ENCODE measurements around the gene AUTS2. TPM values are rescaled to one million over a fixed set of nuclear protein-coding genes. Genes with fewer than 3 reads are reported as not detected.

AUTS2 gene
- total and polyA plus RNA-seq, 4 donors: 4.9 to 24.4 (median 7.0) TPM

GRCh38 chr7:70624500-70625103 is 1026.3 kb downstream of the AUTS2 start:
- H3K9me3 ChIP-seq (ENCODE audit: control insufficient read depth in 4 of 4, low read length in 3 of 4): no peaks in the 10 kb centered on the region
- no peak overlapping the region for H3K27ac ChIP-seq (ENCODE audit: low read depth in 1 of 2, low read length in 2 of 2)
- H3K4me1 ChIP-seq (ENCODE audit: control insufficient read depth in 4 of 4, insufficient read depth in 4 of 4, low read length in 3 of 4): peaks cover 3 to 23% (median 12%) of the 10 kb centered on the region in 4 donors
- no peak for DNase-seq (ENCODE audit: low spot score)
- TF ChIP-seq, protein P1, sequence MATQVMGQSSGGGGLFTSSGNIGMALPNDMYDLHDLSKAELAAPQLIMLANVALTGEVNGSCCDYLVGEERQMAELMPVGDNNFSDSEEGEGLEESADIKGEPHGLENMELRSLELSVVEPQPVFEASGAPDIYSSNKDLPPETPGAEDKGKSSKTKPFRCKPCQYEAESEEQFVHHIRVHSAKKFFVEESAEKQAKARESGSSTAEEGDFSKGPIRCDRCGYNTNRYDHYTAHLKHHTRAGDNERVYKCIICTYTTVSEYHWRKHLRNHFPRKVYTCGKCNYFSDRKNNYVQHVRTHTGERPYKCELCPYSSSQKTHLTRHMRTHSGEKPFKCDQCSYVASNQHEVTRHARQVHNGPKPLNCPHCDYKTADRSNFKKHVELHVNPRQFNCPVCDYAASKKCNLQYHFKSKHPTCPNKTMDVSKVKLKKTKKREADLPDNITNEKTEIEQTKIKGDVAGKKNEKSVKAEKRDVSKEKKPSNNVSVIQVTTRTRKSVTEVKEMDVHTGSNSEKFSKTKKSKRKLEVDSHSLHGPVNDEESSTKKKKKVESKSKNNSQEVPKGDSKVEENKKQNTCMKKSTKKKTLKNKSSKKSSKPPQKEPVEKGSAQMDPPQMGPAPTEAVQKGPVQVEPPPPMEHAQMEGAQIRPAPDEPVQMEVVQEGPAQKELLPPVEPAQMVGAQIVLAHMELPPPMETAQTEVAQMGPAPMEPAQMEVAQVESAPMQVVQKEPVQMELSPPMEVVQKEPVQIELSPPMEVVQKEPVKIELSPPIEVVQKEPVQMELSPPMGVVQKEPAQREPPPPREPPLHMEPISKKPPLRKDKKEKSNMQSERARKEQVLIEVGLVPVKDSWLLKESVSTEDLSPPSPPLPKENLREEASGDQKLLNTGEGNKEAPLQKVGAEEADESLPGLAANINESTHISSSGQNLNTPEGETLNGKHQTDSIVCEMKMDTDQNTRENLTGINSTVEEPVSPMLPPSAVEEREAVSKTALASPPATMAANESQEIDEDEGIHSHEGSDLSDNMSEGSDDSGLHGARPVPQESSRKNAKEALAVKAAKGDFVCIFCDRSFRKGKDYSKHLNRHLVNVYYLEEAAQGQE (IDR thresholded peaks at IDR 0.05): no peak
- TF ChIP-seq, protein P2, sequence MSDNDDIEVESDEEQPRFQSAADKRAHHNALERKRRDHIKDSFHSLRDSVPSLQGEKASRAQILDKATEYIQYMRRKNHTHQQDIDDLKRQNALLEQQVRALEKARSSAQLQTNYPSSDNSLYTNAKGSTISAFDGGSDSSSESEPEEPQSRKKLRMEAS (IDR thresholded peaks at IDR 0.05): no peak
- TF ChIP-seq HNF4A (conservative IDR thresholded peaks at IDR 0.05): no peak
- TF ChIP-seq JUND (IDR thresholded peaks at IDR 0.05): no peak
- no peak for TF ChIP-seq GABPA (IDR thresholded peaks at IDR 0.05 in 1 of 2, conservative IDR thresholded peaks at IDR 0.05 in 1 of 2)
- TF ChIP-seq SP1 (IDR thresholded peaks at IDR 0.05): no peak
- no peak for TF ChIP-seq FOXA2 (IDR thresholded peaks at IDR 0.05)
- TF ChIP-seq HNF4G (IDR thresholded peaks at IDR 0.05): no peak
- no peak for TF ChIP-seq FOXA1 (IDR thresholded peaks at IDR 0.05)
- TF ChIP-seq NR2F2 (IDR thresholded peaks at IDR 0.05): no peak
- no peak for TF ChIP-seq TAF1 (conservative IDR thresholded peaks at IDR 0.05)
- TF ChIP-seq, protein P3, sequence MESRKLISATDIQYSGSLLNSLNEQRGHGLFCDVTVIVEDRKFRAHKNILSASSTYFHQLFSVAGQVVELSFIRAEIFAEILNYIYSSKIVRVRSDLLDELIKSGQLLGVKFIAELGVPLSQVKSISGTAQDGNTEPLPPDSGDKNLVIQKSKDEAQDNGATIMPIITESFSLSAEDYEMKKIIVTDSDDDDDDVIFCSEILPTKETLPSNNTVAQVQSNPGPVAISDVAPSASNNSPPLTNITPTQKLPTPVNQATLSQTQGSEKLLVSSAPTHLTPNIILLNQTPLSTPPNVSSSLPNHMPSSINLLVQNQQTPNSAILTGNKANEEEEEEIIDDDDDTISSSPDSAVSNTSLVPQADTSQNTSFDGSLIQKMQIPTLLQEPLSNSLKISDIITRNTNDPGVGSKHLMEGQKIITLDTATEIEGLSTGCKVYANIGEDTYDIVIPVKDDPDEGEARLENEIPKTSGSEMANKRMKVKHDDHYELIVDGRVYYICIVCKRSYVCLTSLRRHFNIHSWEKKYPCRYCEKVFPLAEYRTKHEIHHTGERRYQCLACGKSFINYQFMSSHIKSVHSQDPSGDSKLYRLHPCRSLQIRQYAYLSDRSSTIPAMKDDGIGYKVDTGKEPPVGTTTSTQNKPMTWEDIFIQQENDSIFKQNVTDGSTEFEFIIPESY (IDR thresholded peaks at IDR 0.05): no peak
- TF ChIP-seq, protein P4, sequence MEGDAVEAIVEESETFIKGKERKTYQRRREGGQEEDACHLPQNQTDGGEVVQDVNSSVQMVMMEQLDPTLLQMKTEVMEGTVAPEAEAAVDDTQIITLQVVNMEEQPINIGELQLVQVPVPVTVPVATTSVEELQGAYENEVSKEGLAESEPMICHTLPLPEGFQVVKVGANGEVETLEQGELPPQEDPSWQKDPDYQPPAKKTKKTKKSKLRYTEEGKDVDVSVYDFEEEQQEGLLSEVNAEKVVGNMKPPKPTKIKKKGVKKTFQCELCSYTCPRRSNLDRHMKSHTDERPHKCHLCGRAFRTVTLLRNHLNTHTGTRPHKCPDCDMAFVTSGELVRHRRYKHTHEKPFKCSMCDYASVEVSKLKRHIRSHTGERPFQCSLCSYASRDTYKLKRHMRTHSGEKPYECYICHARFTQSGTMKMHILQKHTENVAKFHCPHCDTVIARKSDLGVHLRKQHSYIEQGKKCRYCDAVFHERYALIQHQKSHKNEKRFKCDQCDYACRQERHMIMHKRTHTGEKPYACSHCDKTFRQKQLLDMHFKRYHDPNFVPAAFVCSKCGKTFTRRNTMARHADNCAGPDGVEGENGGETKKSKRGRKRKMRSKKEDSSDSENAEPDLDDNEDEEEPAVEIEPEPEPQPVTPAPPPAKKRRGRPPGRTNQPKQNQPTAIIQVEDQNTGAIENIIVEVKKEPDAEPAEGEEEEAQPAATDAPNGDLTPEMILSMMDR (IDR thresholded peaks at IDR 0.05; ENCODE audit: low read depth, low read length, missing input control): no peak
- H3K27me3 ChIP-seq (ENCODE audit: control insufficient read depth in 4 of 4, insufficient read depth in 4 of 4, low read length in 3 of 4): no peaks in the 10 kb centered on the region
- no peak overlapping the region for H3K9ac ChIP-seq (ENCODE audit: low read depth in 1 of 2, low read length in 2 of 2)
- H3K4me3 ChIP-seq (ENCODE audit: low read depth in 1 of 3, low read length in 3 of 3): no peak overlapping the region
- peaks cover 0 to 9% (median 0%) of the 10 kb centered on the region in 4 donors for H3K36me3 ChIP-seq (ENCODE audit: control insufficient read depth in 4 of 4, insufficient read depth in 3 of 4, low read depth in 1 of 4, low read length in 3 of 4)
- 92% methylated on average over 5 of the region's 5 CpGs for WGBS

- 81% methylated on average over 6 of the region's 6 CpGs for WGBS
- no peak for DNase-seq (ENCODE audit: low spot score)
- no peak overlapping the region for H3K4me3 ChIP-seq (ENCODE audit: low read depth in 1 of 3, low read length in 3 of 3)
- no peaks in the 10 kb centered on the region for H3K9me3 ChIP-seq (ENCODE audit: control insufficient read depth in 4 of 4, low read length in 3 of 4)
- H3K9ac ChIP-seq (ENCODE audit: low read depth in 1 of 2, low read length in 2 of 2): no peak overlapping the region
- no peak overlapping the region for H3K27ac ChIP-seq (ENCODE audit: low read depth in 1 of 2, low read length in 2 of 2)
- H3K27me3 ChIP-seq (ENCODE audit: control insufficient read depth in 4 of 4, insufficient read depth in 4 of 4, low read length in 3 of 4): no peaks in the 10 kb centered on the region
- H3K4me1 ChIP-seq (ENCODE audit: control insufficient read depth in 4 of 4, insufficient read depth in 4 of 4, low read length in 3 of 4): no peaks in the 10 kb centered on the region
- peaks cover 0 to 9% (median 0%) of the 10 kb centered on the region in 4 donors for H3K36me3 ChIP-seq (ENCODE audit: control insufficient read depth in 4 of 4, insufficient read depth in 3 of 4, low read depth in 1 of 4, low read length in 3 of 4)
- TF ChIP-seq, protein P1 (IDR thresholded peaks at IDR 0.05): no peak
- TF ChIP-seq HNF4A (conservative IDR thresholded peaks at IDR 0.05): no peak
- no peak for TF ChIP-seq RAD21 (IDR thresholded peaks at IDR 0.05)
- no peak for TF ChIP-seq FOXA2 (IDR thresholded peaks at IDR 0.05)
- TF ChIP-seq ATF3 (IDR thresholded peaks at IDR 0.05): no peak
- no peak for TF ChIP-seq GABPA (IDR thresholded peaks at IDR 0.05 in 1 of 2, conservative IDR thresholded peaks at IDR 0.05 in 1 of 2)
- no peak for TF ChIP-seq FOXA1 (IDR thresholded peaks at IDR 0.05)
- TF ChIP-seq, protein P3 (IDR thresholded peaks at IDR 0.05): no peak
- TF ChIP-seq NR2F2 (IDR thresholded peaks at IDR 0.05): no peak
- TF ChIP-seq, protein P2 (IDR thresholded peaks at IDR 0.05): no peak
- no peak for TF ChIP-seq EGR1 (IDR thresholded peaks at IDR 0.05; ENCODE audit: low read depth in 2 of 2)
- TF ChIP-seq TAF1 (conservative IDR thresholded peaks at IDR 0.05): no peak
- TF ChIP-seq SP1 (IDR thresholded peaks at IDR 0.05): no peak
- no peak for TF ChIP-seq JUND (IDR thresholded peaks at IDR 0.05)
- TF ChIP-seq HNF4G (IDR thresholded peaks at IDR 0.05): no peak
These were observed 1029.2 kb downstream of the AUTS2 start for GRCh38 chr7:70627461-70627860.
